ENCODE measurements around the gene USP54.

- TF ChIP-seq REST (IDR thresholded peaks at IDR 0.05; ENCODE audit: insufficient read depth in 1 of 2, low read depth in 2 of 2, low read length in 2 of 2) (no peak), POLR2AphosphoS5 (IDR thresholded peaks at IDR 0.05; ENCODE audit: low read depth, low read length) (no peak), TAF1 (IDR thresholded peaks at IDR 0.05; ENCODE audit: borderline replicate concordance, insufficient read depth, low read length) (no peak), FOXP2 (optimal IDR thresholded peaks at IDR 0.05; ENCODE audit: borderline replicate concordance, extremely low read depth, extremely low read length, insufficient read depth) (no peak), SIN3A (IDR thresholded peaks at IDR 0.05; ENCODE audit: borderline replicate concordance, insufficient read depth, low read length) (no peak)
Observed at GRCh38 chr10:73485320-73485719, 105.8 kb downstream of the USP54 start.

Data from PFSK-1 (cell line).